ENCODE results near the gene TMEM38B.

The TMEM38B gene

DNA sequence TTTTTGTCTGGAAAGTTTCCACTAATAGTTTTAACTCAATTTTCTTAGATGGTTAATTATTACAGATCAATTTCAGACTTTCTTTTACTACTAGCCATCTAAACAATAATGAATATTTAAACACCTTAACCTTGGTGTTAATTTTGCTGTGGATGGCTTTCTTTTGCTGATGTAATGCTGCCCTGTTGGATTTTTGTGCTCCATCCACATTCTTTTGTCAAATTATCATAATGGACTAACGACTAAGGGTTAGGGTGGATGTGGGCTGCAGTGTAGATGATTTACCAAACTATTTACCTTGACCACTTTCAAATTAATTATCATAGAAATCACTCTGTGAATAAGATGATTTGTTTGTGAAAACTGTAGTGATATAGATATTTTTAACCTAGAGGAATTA lies 15.6 kb upstream of the TMEM38B start:
- H3K9me3 Mint-ChIP-seq = peaks cover 2% of the 10 kb centered on the region
- TF ChIP-seq, protein P1, sequence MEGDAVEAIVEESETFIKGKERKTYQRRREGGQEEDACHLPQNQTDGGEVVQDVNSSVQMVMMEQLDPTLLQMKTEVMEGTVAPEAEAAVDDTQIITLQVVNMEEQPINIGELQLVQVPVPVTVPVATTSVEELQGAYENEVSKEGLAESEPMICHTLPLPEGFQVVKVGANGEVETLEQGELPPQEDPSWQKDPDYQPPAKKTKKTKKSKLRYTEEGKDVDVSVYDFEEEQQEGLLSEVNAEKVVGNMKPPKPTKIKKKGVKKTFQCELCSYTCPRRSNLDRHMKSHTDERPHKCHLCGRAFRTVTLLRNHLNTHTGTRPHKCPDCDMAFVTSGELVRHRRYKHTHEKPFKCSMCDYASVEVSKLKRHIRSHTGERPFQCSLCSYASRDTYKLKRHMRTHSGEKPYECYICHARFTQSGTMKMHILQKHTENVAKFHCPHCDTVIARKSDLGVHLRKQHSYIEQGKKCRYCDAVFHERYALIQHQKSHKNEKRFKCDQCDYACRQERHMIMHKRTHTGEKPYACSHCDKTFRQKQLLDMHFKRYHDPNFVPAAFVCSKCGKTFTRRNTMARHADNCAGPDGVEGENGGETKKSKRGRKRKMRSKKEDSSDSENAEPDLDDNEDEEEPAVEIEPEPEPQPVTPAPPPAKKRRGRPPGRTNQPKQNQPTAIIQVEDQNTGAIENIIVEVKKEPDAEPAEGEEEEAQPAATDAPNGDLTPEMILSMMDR (IDR thresholded peaks at IDR 0.05; ENCODE audit: unreplicated experiment in 3 of 3) = no peak
- H3K27ac Mint-ChIP-seq = peak overlapping the region; percentile 23 to 90 (median 66)
- H3K27me3 Mint-ChIP-seq (ENCODE audit: low read depth) = no peaks in the 10 kb centered on the region
- no peak overlapping the region for H3K4me3 Mint-ChIP-seq
- H3K36me3 Mint-ChIP-seq (ENCODE audit: low read depth) = no peaks in the 10 kb centered on the region
- H3K4me1 Mint-ChIP-seq = peaks cover 20% of the 10 kb centered on the region

DNA sequence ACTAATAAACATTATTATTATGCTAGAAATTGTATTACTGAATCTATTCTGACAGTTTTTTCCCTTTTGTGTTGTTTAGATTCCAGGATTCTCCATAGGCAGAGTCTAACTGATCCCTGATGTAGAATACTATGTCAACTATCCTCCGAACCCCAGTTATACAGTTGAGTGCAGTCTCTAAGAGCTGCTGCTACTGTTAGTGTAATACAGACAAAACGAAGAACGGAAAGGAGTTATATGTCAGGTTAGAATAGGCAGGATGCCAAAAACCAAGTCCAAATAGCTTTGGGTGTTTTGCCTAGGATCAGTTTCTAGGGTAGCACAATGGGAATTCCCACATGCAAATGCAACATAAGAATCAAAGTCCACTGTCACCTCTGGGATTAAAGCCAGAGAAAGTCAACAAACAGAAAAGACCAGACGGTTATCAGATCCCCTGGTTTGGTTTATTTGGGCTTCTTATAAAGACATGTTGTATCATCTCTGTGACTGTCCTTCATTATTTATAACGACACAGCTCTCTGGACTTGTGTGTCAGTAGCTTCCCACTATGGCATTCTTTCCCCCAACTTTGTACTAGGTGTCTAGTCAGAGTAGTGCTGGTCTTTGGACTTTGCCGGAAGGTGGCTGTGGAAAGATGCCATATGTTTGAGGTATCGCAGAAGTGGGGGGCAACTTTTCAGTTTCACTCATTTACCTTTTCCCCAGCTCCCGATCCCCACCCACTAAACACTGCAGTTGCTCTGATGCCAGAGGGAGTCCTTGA lies 14.9 kb upstream of the TMEM38B start:
- Mint-ChIP-seq H3K27ac (peak overlapping the region; percentile 23 to 90 (median 25)), H3K4me1 (peaks cover 24% of the 10 kb centered on the region), H3K36me3 (ENCODE audit: low read depth) (no peaks in the 10 kb centered on the region), H3K4me3 (no peak overlapping the region), H3K9me3 (peaks cover 3% of the 10 kb centered on the region), H3K27me3 (ENCODE audit: low read depth) (no peaks in the 10 kb centered on the region)
- TF ChIP-seq, protein P1 (IDR thresholded peaks at IDR 0.05; ENCODE audit: unreplicated experiment in 3 of 3) = no peak

DNA sequence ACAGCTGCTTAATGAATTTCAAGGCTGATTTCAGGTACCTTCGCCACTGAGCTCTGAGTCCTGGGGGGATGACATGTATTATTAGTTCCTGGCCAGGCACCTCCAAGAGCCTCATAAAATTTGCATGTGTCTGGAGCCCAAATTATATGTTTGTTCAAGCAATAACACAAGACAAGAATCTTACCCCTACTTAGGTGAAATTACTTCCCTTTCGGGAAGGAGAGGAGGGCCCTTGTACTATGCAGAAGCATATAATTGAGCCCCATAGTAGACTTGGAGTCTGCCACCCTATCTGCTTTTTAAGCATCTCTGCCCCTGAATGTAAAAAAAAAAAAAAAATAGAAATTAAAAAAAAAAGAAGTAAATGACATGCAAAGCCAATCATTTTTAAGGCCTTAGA lies 13.0 kb upstream of the TMEM38B start:
- Mint-ChIP-seq H3K36me3 (ENCODE audit: low read depth) (no peaks in the 10 kb centered on the region), H3K27ac (no peak overlapping the region), H3K9me3 (peaks cover 3% of the 10 kb centered on the region), H3K27me3 (ENCODE audit: low read depth) (no peaks in the 10 kb centered on the region), H3K4me3 (no peak overlapping the region), H3K4me1 (peaks cover 32% of the 10 kb centered on the region)
- TF ChIP-seq, protein P1 (IDR thresholded peaks at IDR 0.05; ENCODE audit: unreplicated experiment in 3 of 3) = no peak

DNA sequence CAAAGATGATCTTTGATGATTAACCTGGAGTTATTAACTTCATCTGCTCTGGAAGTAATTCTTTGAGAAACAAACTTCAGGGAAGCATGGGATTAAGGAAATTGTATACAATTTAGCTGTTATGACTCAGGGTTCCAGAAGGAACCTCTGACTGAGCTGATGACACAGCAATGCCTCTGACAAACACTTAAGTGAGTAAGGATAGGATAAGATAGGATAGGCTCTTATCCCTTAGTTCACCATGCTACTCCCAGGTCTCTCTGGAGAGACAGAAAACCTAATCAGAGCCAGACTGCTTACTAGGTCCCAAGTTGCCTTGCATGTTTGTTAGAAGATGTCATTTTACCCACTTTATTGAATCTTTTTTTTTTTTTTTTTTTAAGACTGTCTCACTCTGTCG lies 12.6 kb upstream of the TMEM38B start:
- H3K9me3 Mint-ChIP-seq = peaks cover 3% of the 10 kb centered on the region
- no peaks in the 10 kb centered on the region for H3K36me3 Mint-ChIP-seq (ENCODE audit: low read depth)
- H3K27ac Mint-ChIP-seq = no peak overlapping the region
- H3K27me3 Mint-ChIP-seq (ENCODE audit: low read depth) = no peaks in the 10 kb centered on the region
- TF ChIP-seq, protein P1 (IDR thresholded peaks at IDR 0.05; ENCODE audit: unreplicated experiment in 3 of 3) = no peak
- H3K4me3 Mint-ChIP-seq = no peak overlapping the region
- peaks cover 32% of the 10 kb centered on the region for H3K4me1 Mint-ChIP-seq

DNA sequence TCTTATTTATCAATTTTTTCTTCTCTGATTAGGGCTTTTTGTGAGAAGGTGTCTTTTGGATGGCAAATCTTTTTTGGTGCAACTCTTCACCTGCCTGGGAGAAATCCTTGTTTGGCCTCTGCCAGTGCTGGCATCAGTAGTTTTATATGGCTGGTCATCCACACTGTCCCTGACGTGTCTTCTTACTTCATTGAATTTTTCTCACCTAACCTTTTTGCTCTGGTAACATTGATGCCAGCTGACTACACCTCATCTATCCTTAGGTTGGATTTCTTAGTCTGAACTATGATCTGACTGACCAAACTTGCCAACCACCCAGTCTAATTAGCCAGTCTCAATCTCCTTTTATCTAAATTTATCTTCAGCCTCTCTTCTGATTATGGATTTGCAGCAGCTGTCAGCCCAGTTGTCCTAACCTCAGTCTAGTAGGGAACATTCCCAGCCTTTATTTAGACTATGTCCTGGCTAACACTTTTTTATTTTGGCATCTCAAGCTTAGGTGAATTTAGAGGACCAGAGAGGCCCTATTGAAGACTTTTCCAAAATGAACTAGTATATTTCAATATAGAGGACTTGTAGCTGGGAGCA lies 10.6 kb upstream of the TMEM38B start:
- H3K27me3 Mint-ChIP-seq (ENCODE audit: low read depth) = no peaks in the 10 kb centered on the region
- peak overlapping the region in 1 of 3 experiments; percentile 13 for H3K4me3 Mint-ChIP-seq
- TF ChIP-seq, protein P1 (IDR thresholded peaks at IDR 0.05; ENCODE audit: unreplicated experiment in 3 of 3) = no peak
- H3K9me3 Mint-ChIP-seq = peaks cover 3% of the 10 kb centered on the region
- peaks cover 22% of the 10 kb centered on the region for H3K4me1 Mint-ChIP-seq
- peak overlapping the region; percentile 8 to 63 (median 38) for H3K27ac Mint-ChIP-seq
- no peaks in the 10 kb centered on the region for H3K36me3 Mint-ChIP-seq (ENCODE audit: low read depth)

All from nephron (organoid).